ENCODE measurements around the gene DOC2B.
"Not testable (repeated sequence)": the region's sequence is repeated elsewhere in the genome, so short reads cannot be mapped to it uniquely, and the experiment has no call there.

DOC2B gene

DNA sequence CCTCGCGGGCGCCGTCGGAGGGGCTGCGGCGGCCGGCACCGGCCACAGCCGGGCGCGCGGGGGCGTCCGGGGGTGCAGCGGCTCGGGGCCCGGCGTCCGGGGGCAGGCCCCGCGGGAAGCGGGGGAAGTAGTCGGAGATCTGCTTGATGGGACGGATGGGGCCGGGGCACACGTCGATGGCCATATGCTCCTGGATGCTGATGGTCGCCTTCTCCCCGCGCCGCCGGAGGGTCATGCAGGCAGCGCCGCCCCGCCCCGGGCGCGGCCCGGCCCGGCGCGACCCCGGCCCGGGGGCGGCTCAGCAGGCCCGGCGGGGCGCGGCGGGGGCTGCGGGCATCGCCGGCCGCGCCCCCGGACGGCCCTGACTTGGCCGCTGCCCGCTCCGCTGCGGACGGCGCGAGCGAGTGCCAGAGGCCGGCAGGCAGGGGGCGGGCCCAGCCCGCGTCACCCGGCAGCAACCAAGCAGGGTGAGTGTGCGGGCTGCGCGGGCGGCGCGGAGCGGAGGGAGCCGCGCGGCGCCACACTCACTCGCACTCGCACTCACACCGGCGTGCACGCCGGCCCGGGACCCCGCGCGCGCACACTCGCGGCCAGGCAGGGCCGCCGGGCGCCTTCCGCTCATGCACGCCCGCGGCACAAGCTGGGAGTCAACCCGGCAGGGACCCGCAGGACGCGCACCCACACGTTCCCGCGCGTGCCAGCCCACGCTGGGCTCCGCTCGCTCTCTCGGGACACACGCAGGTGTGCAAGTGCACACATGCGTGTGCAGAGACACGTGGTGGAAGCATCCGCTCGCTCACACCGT, at the start of gene DOC2B:
Gene DOC2B (minus strand): TSS at position 406 of the 805 bp plus-strand sequence. CDS start 171 bp downstream, at position 235.
- peak in 1 of 2 donors; percentile 13 for DNase-seq (ENCODE audit: low read depth in 2 of 2)

- no peak for DNase-seq (ENCODE audit: low read depth in 2 of 2)
Measured at GRCh38 chr17:230395-230770, 48.9 kb upstream of the DOC2B start.

- DNase-seq (ENCODE audit: low read depth in 2 of 2): no peak
Measured at GRCh38 chr17:229709-230394, 48.4 kb upstream of the DOC2B start.

DNA sequence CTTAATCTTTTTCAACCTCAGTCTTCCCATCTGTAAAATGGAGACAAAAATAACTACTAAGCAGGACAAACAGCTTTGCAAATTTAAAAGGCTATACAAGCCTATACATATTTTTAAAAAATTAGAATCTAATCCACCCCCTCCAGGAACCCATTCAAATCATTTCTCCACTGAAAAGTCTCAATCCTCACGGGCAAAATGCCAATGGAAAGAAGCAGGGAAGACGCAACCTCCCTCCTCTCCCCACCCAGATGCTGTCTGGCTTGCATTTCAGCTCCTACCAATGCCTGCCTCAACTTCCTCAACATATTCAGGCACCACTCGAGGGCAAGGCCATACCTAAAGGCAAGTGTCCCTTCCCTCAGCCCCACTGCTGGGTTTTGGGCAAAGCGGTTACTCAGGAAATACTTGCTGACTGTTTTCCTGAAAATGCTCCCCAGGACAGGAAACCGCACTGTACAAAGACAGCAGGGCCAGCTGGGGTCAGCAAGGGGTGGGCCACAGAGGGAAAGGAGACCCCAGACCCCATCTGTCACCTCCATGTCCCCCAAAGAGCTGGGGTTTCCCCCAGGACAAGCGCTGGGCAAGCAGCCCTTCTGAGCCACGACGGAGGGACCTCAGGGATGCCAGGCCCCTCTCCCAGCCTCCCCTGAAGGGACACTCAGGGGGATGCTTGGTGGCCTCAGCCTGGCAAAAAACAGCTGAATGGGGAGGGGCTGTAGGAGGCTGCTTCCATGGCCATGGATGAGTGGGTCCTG, 47.7 kb upstream of the DOC2B start:
- DNase-seq (ENCODE audit: low read depth in 2 of 2): no peak

- DNase-seq (ENCODE audit: low read depth in 2 of 2): no peak
Measured at GRCh38 chr17:227946-228615, 46.6 kb upstream of the DOC2B start.

DNA sequence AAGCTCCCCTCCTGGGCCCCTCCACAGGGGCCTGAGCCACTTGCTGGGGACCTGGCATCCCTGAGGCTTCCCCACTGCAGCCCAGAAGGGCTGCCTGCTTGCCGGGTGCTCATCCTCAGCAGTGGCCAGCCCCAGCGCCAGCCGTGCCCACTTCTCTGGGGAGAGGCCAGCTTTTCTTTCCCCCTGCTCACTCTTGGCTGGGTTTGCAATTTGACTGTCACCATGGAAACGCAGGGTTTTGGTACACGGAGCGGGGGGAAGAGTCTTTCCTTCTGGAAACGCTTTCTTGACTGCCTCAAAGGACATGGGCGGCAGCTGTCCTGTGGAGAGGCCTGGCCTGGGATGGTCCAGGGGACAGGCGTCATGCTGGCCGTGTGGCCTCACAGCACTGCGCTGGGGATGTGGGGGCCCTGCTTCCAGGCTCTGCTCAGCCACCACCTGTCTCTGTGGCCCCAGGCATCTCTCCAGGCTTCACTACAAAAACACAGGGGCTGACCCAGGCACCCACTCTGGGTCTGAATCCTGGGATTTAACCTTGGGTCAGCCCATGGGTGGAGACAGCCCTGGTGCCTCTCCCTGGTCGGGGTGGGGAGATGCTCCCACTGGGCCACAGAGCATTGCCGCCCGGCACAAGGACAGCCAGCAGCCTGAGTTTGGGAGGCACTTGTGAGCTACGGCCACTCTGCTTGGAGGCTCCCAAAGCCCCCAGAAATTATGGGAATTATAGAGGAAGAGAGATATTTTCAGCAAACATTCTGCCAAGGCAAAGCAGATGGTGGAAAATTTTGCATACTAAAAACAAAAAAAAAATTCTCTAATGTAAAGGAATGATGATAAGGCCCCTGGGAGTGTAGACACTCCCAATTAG, 45.9 kb upstream of the DOC2B start:
- DNase-seq (ENCODE audit: low read depth in 2 of 2): no peak

- no peak for DNase-seq (ENCODE audit: low read depth in 2 of 2)
Measured at GRCh38 chr17:226108-227077, 44.9 kb upstream of the DOC2B start.

- no peak for DNase-seq (ENCODE audit: low read depth in 2 of 2)
Measured at GRCh38 chr17:225551-225950, 44.1 kb upstream of the DOC2B start.

DNA sequence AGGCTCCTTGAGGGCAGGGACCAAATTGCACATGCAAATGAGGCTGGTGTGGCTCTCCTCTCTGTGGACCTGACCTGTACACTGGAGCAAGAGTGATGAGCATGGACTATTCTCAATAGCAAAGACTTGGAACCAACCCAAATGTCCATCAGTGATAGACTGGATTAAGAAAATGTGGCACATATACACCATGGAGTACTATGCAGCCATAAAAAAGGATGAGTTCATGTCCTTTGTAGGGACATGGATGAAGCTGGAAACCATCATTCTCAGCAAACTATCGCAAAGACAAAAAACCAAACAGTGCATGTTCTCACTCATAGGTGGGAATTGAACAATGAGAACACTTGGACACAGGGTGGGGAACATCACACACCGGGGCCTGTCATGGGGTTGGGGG, 43.1 kb upstream of the DOC2B start:
- not testable (repeated sequence) for DNase-seq (ENCODE audit: low read depth in 2 of 2)

GRCh38 chr17:223723-224471, 42.4 kb upstream of the DOC2B start:
- DNase-seq (ENCODE audit: low read depth in 2 of 2): no peak

- DNase-seq (ENCODE audit: low read depth in 2 of 2): no peak
Measured at GRCh38 chr17:222172-222571, 40.7 kb upstream of the DOC2B start.

- no peak for DNase-seq (ENCODE audit: low read depth in 2 of 2)
Measured at GRCh38 chr17:219696-220095, 38.2 kb upstream of the DOC2B start.

GRCh38 chr17:218432-219110, 37.1 kb upstream of the DOC2B start:
- no peak for DNase-seq (ENCODE audit: low read depth in 2 of 2)

DNA sequence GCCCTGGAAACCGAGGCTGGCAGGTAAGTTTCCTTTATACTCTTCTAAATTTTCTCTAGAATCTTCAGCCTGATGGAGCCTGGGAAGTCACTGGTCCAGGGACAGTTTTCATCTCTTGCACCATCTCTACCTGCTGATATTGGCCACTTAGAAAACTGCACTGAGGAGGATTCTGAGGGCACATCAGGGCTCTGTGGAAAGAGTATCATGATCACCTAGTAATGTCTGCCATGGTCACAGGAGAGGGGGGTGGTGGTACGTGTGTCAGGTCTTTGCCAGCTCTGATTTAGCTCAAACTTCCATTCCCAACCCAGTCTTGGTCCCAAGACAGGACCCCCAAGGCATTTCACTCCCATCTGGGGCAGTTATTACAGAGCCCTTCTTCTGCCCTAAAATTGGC, 35.2 kb upstream of the DOC2B start:
- no peak for DNase-seq (ENCODE audit: low read depth in 2 of 2)

GRCh38 chr17:215563-216478, 34.4 kb upstream of the DOC2B start:
- not testable (repeated sequence) for DNase-seq (ENCODE audit: low read depth in 2 of 2)

GRCh38 chr17:214881-215331, 33.5 kb upstream of the DOC2B start:
- DNase-seq (ENCODE audit: low read depth in 2 of 2): no peak

All from stimulated activated CD4-positive, alpha-beta T cell treated with anti-CD3 and anti-CD28 coated beads, Interleukin-4, amount 100 ng/mL, for 48 hours (primary cell).